Mucosa of descending colon (tissue), 3 donors: ENCODE results near the gene PACSIN1. TPM values are rescaled to one million over a fixed set of nuclear protein-coding genes. Genes with fewer than 3 reads are reported as not detected.

Experiments
- ATAC-seq: fragments of 200-7000 bp; cut with Tn5 transposase; one replicate; pipeline ENCODE4 v1.9.1; 2020; ENCODE audit warnings: mild to moderate bottlenecking, moderate library complexity
- DNase-seq, 3 donors: peaks; one replicate each; pipeline ENCODE4 v3.0.0-alpha.2; 2020
- H3K36me3 ChIP-seq: fragments of 200-600 bp; one replicate; pipeline ENCODE4 v1.8.0; 2021; ENCODE audit warnings: low read depth, mild to moderate bottlenecking
- H3K4me1 ChIP-seq: fragments of 200-600 bp; one replicate; pipeline ENCODE4 v1.8.0; 2021; ENCODE audit warnings: low read depth, mild to moderate bottlenecking
- H3K4me3 ChIP-seq: fragments of 200-600 bp; one replicate; pipeline ENCODE4 v1.8.0; 2021; ENCODE audit warnings: mild to moderate bottlenecking
- H3K9me3 ChIP-seq: fragments of 200-600 bp; one replicate; pipeline ENCODE4 v1.8.0; 2021; ENCODE audit warnings: mild to moderate bottlenecking
- intact Hi-C, 2 donors: fragments of 100-400 bp; cut with DNase I in 1 of 2; cut with micrococcal nuclease in 1 of 2; formaldehyde crosslinking; loops; one replicate each; pipeline versions ENCODE4 v1.11.0 to v1.11.1; 2022; cut with DNase I, micrococcal nuclease
- total RNA-seq, 3 donors: library from RNA; stranded (reverse); fragmentation: NEBNext Ultra II Directional in 2 of 3; extraction: Animal tissue kit (Norgen Biotek cat#: 25700) in 2 of 3; gene quantifications; one replicate each; pipeline versions ENCODE4 v1.2.1 to v1.2.4, GENCODE V29; 2021 to 2023
- TF ChIP-seq, protein P1 (sequence below): fragments of 200-600 bp; IDR thresholded peaks from one replicate; pipeline ENCODE4 v1.8.0; 2022; ENCODE audit warnings: antibody characterized with exemption, mild to moderate bottlenecking
- donor health status: DM: no; HTN: no; CAD: no; lungs with moderate emphysema.
- donor health status: DM: no; HTN: no; CAD: no.
- donor health status: DM: no; HTN: yes; CAD: no.

The PACSIN1 gene
- total RNA-seq, 3 donors from 2014 or later: 0.41 to 1.9 (median 0.67) TPM

DNA sequence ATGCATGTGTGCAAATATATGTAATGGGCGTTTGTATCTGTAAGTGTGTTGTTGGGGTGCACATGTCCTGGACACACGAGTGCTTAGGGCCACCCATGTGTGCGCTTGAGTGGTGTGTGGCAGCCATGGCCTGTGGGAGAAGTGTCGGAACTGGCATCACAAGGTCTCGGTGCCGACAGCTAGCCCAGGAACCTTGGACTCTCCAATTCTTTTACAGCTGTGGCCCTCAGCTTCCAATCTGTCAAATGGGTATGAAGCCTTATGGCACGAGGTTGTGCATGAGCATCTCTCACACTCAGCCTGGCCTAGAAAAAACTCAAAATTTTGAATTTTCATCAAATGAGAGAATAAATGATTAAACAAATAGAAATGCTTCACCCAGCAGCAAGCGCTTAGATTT, 48.2 kb downstream of the PACSIN1 start:
- DNase-seq: no peak
- no peaks in the 10 kb centered on the region for H3K4me1 ChIP-seq
- intact Hi-C loops: no loop called here
- H3K9me3 ChIP-seq: no peaks in the 10 kb centered on the region
- no peak for ATAC-seq
- no peaks in the 10 kb centered on the region for H3K36me3 ChIP-seq
- TF ChIP-seq, protein P1, sequence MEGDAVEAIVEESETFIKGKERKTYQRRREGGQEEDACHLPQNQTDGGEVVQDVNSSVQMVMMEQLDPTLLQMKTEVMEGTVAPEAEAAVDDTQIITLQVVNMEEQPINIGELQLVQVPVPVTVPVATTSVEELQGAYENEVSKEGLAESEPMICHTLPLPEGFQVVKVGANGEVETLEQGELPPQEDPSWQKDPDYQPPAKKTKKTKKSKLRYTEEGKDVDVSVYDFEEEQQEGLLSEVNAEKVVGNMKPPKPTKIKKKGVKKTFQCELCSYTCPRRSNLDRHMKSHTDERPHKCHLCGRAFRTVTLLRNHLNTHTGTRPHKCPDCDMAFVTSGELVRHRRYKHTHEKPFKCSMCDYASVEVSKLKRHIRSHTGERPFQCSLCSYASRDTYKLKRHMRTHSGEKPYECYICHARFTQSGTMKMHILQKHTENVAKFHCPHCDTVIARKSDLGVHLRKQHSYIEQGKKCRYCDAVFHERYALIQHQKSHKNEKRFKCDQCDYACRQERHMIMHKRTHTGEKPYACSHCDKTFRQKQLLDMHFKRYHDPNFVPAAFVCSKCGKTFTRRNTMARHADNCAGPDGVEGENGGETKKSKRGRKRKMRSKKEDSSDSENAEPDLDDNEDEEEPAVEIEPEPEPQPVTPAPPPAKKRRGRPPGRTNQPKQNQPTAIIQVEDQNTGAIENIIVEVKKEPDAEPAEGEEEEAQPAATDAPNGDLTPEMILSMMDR: no peak
- no peak overlapping the region for H3K4me3 ChIP-seq

DNA sequence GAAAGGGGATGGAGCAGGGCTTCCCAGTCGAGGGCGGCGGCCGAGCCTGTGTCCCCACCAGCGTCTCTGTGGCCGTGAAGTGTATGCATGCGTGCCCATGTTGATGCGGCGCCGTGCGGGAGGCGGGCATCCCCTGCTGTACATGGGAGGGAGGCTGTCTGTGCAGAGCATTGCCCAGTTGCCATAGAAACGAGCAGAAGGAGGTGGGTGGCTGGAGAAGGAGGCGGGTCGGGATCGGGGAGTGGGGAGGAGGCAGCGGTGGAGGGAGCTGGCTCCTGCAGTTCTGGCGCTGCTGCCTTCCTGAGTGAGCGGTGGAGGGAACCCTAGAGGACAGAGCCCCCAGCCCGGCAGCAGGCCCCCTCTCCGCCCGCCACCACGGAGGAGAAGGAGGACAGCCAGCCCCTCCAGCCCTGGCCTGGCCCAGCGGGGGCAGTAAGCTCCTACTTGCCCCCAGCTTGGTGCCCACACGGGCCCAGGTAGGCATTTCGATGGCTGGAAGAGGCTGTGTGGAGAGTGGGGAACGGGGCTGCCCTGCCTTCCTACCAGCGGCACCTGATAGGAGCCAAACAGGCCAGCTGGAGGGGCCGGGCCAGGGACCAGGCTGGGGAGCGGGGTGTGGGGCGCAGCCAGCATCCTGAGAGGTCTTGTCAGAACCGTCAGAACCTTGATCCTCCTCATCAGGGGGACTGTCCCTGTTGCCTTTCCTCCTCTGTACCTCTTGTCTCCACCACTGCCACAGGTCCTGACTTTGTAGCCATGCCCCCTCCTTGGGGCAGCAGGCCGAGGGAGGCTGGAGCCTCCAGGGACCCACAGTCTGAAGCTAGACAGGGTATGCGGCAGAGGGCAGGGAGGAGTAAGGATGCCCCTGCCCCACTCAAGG, 49.0 kb downstream of the PACSIN1 start:
- Histone ChIP-seq H3K36me3 (no peaks in the 10 kb centered on the region), H3K4me1 (no peaks in the 10 kb centered on the region), H3K4me3 (no peak overlapping the region), H3K9me3 (no peaks in the 10 kb centered on the region)
- ATAC-seq: no peak
- intact Hi-C loops: no loop called here
- no peak for DNase-seq
- TF ChIP-seq, protein P1: no peak

DNA sequence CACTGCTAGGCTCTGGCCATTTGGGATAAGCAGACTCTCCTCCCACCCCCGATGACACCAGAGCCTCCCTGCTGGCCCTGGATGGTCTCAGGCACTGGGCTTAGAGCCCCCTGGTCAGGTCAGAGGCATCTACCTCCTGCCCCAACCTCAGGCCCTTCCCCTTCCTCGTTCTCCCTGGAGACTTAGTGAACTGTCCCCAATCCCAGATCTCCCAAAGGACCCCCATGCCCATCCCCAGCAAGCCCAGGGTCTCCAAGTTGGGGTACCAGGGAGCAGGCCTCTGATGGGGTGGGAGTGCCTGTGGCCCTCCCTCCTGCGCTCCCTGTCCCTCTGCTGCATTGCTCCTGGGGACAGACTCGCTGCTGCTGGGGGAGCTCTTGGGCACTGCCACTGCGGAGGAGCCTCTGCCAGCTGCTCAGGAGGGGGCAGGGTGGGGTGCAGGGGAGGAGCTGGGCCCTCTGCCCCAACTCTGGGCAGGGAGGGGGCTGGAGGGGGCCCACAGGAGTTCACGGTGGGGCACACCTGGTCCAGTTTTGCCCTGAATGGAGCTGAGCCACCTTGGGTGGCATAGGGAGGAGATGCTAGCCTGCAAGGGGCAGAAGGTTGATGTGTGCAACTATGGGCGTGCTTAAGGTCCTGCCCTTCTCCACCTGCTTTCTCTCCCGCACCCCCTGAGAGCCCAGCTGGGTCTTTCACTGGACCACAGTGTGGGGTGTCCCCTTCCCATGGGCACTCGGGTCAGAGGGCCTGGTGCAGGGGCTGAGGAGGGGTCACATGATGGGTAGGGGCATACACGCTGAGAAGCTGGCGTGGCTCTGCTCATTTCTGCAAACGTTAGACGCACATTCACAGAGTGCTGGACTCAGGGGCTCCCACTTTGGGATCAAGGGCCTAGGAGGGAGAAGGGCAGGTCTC, 49.9 kb downstream of the PACSIN1 start:
- no peaks in the 10 kb centered on the region for H3K36me3 ChIP-seq
- no peaks in the 10 kb centered on the region for H3K4me1 ChIP-seq
- H3K9me3 ChIP-seq: no peaks in the 10 kb centered on the region
- TF ChIP-seq, protein P1: no peak
- intact Hi-C loops: no loop called here
- DNase-seq: no peak
- no peak for ATAC-seq
- H3K4me3 ChIP-seq: no peak overlapping the region

DNA sequence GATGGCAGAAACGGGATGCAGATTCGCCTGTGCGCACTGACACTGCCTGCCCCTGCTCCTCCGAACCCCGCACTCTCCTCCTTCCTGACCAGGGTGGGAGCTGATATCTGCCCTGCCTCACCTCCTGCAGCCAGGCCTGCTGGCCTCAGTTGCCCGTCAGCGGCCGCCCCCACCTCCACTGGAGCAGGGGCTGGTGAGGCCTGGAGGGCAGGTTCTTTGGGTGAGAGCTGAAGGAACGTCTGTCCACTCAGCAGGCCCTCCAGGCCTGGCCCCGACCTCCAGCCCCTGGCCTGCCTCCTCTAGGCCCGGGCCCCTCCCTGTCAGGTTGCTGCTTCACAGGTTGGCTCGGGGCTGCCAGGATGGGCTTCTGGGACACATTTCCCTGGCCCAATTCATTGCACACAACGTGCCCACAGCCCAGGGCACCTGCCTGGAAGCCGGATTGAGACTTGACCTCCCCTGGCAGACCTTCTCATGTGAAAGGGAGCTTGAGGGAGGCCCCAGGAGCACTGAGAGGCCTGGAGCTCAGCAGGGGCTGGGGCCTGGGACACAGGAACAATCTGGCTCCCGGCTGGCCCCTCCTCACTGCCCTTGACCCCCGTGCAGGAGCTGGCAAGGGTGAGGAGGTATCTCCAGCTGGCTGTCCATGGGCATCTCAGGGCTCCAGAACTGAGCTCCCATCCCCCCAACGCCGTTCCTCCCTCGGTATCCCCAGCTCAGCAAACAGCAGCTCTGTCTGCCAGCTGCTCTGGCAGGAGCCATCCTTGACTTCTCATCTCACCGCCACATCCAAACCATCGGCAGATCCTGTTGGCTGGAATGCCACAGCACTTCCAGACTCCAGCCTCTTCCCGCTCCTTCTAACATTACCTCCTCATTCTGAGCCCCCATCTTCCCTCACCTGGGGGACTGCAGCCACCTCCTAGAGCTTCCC, 50.8 kb downstream of the PACSIN1 start:
- Histone ChIP-seq H3K4me1 (no peaks in the 10 kb centered on the region), H3K9me3 (no peaks in the 10 kb centered on the region), H3K36me3 (no peaks in the 10 kb centered on the region), H3K4me3 (no peak overlapping the region)
- TF ChIP-seq, protein P1: no peak
- ATAC-seq: no peak
- no peak for DNase-seq
- intact Hi-C loops: no loop called here

DNA sequence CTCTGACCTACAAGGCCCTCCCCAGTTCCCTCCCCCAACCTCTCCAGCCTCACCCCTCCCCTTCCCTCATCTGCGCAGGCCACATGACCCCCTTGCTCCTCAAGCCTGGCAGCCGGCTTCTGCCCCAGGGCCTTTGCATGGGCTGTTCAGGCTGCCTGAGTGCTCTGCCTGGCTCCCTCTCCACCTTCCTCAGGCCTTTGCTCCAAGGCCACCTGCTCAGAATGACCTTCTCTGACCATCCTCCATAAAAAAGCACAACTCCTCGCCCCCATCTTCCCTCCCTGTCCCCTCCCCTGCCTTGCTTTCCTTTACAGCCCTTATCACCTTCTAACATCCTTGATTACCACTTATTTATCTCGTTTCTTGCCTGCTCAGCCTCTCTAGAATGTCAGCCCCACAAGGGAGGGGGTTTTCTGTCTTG, 51.6 kb downstream of the PACSIN1 start:
- DNase-seq (no peak), ATAC-seq (no peak)
- TF ChIP-seq, protein P1: no peak
- H3K4me3 ChIP-seq: no peak overlapping the region
- H3K36me3 ChIP-seq: no peaks in the 10 kb centered on the region
- no peaks in the 10 kb centered on the region for H3K4me1 ChIP-seq
- H3K9me3 ChIP-seq: no peaks in the 10 kb centered on the region
- intact Hi-C loops: no loop called here
